VCaP (cell line): ENCODE measurements around the gene VRK2.

Source experiments
- H3K27ac ChIP-seq: fragments of 450-650 bp; 2 replicates; pipeline ENCODE4 v1.5.1; 2017
- CTCF ChIP-seq: fragments of 450-650 bp; conservative IDR thresholded peaks from 2 replicates; pipeline ENCODE4 v1.5.1; 2017; ENCODE audit warnings: mild to moderate bottlenecking, moderate library complexity

The VRK2 gene

DNA sequence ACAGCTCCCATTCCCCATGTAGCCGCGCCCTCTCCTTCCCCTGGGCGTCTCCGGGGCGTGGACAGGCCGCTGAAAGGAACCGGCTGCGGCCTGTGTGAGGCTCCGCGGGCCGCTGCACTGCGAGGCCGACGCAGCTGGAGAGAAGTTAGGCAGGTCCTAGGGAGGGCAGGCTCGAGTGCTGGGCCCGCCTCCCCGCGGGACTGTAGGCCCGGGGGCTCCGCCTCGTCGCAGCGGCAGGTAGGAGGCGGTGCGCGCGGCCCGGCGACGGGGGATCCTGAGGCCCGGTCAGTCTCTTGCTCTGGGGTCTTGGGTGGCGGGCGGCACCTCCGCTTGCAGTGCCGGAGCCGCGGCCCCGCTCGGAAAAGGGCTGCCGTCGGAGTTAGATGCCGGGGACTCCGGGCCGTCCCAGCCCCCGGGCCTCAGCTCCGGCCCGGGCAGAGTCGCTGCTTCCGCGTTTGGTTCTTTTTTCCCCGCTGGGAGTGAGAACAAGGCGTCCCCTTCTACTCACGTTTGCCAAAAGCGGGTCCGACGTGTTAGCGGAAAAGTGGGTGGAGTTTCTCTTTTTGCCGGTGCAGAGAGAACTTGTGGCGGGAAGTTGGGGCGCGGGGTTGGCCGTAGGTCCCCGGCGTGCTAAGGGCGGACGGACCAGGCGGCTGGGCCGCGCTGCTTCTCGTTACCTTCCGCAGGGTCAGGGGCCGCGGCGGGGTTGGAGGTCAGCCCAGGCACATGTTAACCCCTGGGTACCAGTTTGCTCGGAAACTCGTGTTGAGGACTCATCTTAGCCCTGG lies at the start of gene VRK2:
VRK2 (plus strand) TSS at position 222 of the 788 bp plus-strand sequence. CDS start 2,026 bp downstream, outside the sequence.
- H3K27ac ChIP-seq, result peak within 1 kb of the TSS; percentile 79
- TF ChIP-seq CTCF, result peak; percentile 11; the same call in 1 of the 2 replicates

GRCh38 chr2:58006256-58006951 lies 40.2 kb upstream of the VRK2 start:
- H3K27ac ChIP-seq, result no peak overlapping the region
- no peak for TF ChIP-seq CTCF

GRCh38 chr2:58006952-58007284 lies 39.7 kb upstream of the VRK2 start:
- no peak for TF ChIP-seq CTCF
- H3K27ac ChIP-seq, result no peak overlapping the region

- TF ChIP-seq CTCF, result no peak
Observed at GRCh38 chr2:58010599-58010998, 36.0 kb upstream of the VRK2 start.

GRCh38 chr2:58019229-58019628 lies 27.4 kb upstream of the VRK2 start:
- TF ChIP-seq CTCF, result no peak
- H3K27ac ChIP-seq, result no peak overlapping the region

More at GRCh38 chr2:58010599-58010998, 36.0 kb upstream of the VRK2 start:
- no peak overlapping the region for H3K27ac ChIP-seq

- H3K27ac ChIP-seq, result no peak overlapping the region
- TF ChIP-seq CTCF, result no peak
Observed at GRCh38 chr2:58025150-58025933, 21.3 kb upstream of the VRK2 start.

- no peak overlapping the region for H3K27ac ChIP-seq
- no peak for TF ChIP-seq CTCF
Observed at GRCh38 chr2:58027029-58027428, 19.6 kb upstream of the VRK2 start.
